Subcutaneous adipose tissue (tissue), 4 donors: ENCODE data around the gene UNK. TPM values are rescaled to one million over a fixed set of nuclear protein-coding genes. Genes with fewer than 3 reads are reported as not detected.

Experiments
- CTCF ChIP-seq: fragments of 450-650 bp; IDR thresholded peaks from one replicate; pipeline ENCODE4 v1.5.1; 2016; ENCODE audit warnings: low read depth, mild to moderate bottlenecking, control low read depth, antibody characterized with exemption, moderate library complexity
- total RNA-seq, 4 donors: library from RNA; depleted of rRNA; stranded (reverse); fragments of >200 nt; gene quantifications; one replicate each; pipeline ENCODE4 v1.1.0, GENCODE V29; 2016

The UNK gene
- total RNA-seq, 4 donors from 2014 or later = 21.8 to 42.1 (median 29.7) TPM

DNA sequence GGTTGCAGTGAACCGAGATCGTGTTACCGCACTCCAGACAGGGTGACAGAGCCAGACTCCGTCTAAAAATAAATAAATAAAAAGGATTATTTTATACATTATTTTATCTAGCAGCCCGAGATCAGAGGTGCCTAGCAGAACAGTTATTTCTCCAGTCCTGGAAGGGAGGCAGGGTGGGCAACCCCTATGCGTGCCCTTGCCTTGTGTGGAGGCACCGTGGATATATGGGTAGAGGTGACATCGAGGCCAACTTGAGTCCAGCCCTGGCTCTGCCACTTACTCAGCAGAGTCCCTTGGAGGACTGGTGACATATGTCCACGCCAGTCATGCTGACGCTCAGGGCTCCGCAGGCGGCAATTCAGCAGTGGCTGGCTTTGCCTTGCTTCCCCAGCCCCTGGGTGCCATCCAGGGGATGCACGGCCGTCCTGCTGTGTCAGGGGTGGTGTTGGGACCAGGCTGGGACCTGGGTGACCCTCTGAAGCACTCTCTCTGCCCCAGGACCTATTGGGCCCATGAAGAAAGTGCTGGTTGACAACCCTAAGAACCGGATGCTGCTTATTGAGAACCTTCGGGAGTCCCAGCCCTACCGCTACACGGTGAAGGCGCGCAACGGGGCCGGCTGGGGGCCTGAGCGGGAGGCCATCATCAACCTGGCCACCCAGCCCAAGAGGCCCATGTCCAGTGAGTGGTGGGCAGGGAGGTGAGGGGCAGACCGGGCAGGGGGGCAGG is 32.8 kb upstream of the UNK start:
- no peak for TF ChIP-seq CTCF

GRCh38 chr17:75752405-75752709 is 32.2 kb upstream of the UNK start:
- TF ChIP-seq CTCF = no peak

DNA sequence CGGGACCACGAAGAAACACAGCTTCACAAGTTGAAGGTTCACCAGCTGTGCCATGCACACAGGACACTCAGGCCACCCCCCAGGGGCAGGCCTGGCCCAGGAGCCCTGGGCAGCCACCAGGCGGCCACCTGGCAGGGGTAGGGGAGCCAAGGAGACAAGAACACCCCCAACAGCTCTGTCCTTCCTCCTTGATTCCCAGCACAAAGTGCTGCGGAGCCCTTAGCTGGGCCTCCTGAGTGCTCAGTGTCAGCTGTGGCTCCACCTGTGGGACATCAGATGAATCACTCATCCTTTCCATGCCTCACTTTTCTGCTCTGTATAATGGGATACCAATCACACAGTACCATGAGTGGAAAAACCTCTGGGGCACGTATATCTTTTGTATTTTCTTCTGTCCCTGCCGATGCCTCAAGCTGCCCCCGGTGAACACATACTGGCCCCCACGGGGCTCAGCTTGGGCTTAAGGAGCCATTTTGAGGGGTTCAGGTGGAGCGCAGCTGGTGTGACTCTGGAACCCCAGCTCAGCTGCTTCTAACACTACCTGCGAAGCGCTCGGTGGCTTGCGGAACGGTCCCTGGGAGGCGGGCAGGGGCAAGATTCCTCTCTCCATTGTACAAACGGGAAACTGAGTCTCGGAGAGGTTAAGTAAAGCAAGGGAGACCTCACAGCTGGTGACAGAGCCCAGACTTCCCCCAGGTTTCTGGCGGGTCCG is 31.6 kb upstream of the UNK start:
- no peak for TF ChIP-seq CTCF

DNA sequence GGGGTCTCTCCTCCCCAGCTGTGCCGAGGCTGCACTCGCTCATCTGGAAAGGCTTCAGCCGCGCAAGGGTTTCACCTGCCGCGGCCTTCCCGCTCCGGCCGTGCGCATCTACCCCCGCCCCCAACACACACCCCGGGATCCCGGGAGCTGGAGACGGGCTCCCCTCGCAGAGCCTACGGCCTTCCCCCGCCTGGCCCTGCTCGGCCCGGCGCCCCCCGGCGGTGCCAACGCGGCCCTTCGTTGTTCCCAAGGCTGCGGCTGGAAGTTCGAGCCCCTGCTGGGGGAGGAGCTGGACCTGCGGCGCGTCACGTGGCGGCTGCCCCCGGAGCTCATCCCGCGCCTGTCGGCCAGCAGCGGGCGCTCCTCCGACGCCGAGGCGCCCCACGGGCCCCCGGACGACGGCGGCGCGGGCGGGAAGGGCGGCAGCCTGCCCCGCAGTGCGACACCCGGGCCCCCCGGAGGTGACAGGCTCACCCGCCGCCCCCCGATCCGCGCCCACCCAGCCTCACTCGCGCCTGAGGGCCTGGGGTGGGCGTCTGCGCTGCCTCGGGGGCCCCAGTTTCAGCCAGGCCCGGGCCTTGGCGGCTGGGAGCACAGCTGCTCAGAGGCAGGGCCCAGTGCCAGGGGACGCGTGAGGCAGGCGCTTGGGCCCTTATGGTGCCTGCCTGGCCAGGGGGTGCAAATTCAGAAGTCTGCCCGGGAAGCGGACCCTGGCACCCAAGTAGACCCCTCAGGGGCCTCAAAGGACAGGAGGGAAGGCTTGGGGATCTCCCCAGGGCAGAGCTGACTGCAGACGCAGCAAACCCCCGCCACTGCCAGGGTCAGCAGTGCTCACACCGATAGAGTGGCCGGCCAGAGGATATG is 30.9 kb upstream of the UNK start:
- no peak for TF ChIP-seq CTCF

GRCh38 chr17:75754378-75755204 is 30.0 kb upstream of the UNK start:
- no peak for TF ChIP-seq CTCF

DNA sequence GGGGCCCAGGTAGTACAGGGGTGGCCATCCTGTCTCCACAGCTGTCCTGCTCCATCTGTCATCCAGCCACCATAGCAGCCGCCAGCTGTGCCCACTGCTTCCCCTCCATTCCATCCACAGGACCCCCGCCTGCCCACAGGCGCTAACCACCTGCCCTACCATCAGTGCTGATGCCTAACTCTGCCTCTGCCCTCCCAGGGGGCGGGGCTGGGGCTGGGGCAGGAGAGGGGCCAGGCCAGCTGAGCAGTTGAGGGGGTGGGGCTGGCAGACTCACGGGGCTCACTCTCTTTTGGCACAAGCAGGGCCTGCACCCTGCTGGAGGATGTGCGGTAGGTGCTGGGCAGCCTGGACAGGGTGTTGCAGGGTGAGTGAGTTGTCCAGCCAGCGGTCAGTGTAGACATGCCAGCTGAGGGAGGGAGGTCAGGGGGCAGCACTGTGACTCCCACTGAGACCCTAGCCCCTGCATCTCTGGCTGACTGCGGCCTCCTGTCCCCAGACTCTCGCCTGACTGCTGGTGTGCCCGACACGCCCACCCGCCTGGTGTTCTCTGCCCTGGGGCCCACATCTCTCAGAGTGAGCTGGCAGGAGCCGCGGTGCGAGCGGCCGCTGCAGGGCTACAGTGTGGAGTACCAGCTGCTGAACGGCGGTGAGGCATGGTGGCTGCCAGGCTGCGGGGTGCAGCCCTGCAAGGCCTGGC is 29.3 kb upstream of the UNK start:
- TF ChIP-seq CTCF = no peak
